ENCODE measurements around the gene NUP210.

- TF ChIP-seq ZNF274 (IDR thresholded peaks at IDR 0.05; ENCODE audit: low read depth, low read length) (no peak), SUZ12 (IDR thresholded peaks at IDR 0.05; ENCODE audit: extremely low read depth, insufficient read depth, insufficient read length) (no peak)
Measured at GRCh38 chr3:13376091-13376490, 44.0 kb downstream of the NUP210 start.
